DMS153 treated with DMSO at 0.1 percent for 48 hours (cell line): ENCODE data around the gene AOAH.

Experiments
- DNase-seq: peaks from one replicate; lab custom pipeline; 2025; ENCODE audit not compliant: unreplicated experiment; lab: John Stamatoyannopoulos, UW

The AOAH gene

DNA sequence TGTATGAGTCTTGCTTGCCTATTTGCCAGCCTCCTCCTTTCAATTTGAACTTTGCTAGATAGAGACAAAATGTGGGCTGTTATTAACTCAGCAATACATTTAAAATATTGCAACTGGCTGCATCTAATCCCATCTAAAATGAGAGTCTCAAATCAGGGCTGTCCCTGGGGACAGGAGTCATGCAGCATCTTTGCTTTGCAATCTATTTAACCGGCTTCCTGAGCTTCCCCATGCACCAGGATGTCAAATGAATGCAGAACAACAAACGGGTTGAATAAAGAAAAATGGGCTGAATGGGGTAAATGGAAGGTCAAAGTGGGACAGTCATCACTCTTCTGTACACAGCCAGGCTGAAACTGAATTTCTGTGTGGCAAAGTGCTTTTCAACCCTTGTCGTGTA is 89.2 kb downstream of the AOAH start:
- no peak for DNase-seq

DNA sequence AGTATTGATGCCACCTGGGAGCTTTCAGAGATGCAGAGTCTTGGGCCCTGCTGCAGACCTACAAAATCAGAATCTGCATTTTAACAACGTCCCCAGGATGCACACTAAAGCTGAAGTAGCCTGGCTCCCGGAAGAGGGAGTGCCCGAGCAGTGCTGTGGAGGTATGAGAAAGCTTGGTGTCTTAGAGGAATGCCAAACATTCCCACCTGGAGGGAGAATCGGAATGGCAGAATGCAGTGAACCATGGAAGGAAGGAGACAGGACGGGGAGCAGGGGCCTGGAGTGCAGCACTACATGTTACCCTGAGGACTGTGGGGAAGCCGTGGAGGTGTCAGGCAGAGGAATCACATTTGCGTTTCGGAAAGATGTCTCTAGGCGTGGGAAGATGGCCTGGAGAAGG is 90.9 kb downstream of the AOAH start:
- no peak for DNase-seq

DNA sequence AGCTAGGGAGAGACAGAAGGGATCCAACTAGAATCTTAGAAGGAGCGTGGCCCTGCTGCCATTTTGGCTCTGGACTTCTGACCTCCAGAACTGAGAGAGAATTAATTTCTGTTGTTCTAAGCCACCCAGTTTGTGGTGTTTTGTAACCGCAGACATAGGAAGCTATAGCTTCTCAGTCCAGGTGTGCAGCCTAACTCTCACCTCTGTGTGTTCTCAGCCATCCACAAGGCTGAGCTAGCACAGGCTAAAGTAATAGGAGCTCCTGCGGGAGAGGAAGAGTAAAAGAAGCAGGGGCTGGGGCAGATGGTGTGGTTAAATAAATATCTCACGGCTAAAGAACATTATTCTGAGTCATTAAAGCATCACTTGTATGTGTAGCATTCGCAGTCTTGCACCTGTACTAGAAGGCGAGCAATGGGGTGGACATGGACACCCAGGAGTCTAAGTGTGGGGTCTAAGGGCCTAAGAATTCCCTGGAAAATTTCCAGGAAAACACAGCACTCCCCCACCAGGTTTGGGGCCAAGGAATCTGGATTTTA is 94.1 kb downstream of the AOAH start:
- no peak for DNase-seq

DNA sequence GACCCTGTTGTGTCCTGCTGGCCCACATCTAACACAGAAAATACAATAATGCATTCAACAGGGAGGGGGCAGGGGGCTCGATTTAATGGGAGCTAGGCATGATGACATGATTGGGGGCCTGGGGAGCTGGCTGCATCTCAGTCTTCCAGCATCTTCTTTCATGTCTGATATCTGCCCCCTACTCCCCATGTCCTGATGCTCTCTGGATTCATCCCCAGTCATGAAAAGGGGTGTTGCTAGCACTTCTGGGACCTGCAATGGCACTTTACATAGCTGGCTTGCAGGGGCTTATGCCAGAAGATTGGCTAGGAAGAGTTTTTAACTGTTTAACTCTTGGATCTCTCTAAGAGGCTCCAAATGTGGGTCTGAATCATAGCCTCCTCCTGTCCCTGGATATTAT is 94.9 kb downstream of the AOAH start:
- no peak for DNase-seq

DNA sequence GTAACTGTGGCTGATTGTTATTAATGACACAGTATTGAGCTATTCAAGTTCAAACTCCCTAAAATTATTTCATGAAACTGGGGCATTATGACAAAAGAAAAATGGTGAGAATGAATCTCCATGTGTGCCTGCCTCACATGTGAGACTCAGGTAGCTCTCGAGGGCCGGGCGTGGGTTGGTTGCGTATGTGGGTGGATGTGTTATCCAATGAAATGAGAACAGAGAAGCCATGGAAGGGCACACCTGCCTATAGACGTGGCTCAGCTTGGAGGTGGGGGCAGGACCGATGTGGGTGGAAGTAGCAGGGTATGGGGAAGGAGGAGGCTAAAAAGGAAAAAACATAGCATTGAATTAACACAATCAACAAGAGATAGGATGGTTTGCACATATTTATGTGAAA is 96.5 kb downstream of the AOAH start:
- no peak for DNase-seq

DNA sequence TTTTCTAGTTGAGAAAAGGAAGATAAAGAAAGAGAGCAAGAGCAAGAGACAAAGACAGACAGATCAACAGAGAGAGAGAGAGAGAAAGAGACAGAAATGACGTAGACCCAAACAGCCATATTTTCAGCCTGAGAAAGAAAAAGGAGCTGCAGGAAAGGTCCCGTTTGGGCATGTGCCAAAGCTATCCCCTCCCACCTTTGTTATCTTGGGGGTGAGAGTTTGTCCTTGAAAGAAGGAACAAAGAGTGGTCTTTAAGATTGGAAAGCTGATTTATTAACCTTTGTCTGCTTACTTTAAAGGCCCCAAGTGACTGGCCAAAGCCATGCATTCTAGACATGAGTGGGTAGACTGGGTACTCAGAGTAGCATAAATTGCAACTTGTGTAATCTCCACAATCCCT is 98.2 kb downstream of the AOAH start:
- DNase-seq = no peak

DNA sequence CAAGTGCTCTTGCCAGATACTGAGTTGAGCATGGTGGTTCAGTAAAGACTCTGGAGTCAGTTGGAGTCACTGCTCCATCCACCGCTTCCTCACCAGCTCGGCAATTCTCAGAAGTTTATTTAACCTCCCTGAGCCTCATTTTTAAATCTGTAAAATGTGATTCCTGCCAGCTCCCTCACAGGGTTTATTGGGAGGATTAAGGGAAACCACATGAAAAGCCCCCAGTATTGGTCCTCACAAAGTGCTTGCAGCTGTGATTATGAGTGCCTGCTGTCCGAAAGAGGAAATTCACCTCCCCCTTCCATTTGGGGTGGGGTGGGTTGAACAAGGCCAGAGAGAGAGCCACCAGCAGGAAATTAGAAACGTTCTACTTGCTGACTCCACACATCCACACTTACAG is 99.0 kb downstream of the AOAH start:
- DNase-seq = no peak

DNA sequence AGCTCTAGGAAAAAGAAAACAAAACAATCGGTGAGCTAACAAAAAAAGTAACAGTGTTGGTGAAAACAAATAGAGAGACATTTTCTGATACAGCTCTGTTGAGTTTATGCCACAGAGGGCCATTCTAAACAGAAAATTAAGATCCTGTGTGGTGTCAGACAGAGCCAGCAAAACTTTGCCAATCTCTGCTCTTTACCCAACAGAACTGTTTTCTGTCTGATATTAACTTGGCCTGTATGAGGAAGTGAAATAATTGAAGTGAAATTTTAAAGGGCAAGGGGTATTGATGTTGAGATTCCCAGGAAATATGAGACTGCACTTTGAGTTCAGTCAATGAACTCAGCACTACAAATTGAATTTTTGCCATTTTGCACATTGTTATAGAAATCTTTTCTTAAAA is 101.0 kb downstream of the AOAH start:
- no peak for DNase-seq

DNA sequence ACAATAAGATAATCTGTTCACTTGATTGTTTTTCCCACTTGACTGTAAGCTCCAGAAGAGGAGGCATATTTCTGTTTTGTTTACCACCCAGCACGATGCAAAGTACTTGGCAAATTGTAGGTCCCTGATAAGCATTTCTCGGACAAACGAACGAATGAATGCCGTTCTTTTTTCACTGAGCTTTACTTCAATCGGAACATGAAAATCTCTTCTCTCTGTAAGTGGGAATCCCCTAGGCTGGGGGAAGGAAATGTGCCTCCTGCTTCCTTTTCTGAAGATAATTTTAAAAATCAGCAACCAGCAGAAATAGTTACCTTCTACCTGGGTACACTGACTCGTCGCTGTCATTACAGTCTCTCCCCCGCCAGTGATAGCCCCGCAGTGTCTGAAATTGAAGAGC is 102.9 kb downstream of the AOAH start:
- no peak for DNase-seq

DNA sequence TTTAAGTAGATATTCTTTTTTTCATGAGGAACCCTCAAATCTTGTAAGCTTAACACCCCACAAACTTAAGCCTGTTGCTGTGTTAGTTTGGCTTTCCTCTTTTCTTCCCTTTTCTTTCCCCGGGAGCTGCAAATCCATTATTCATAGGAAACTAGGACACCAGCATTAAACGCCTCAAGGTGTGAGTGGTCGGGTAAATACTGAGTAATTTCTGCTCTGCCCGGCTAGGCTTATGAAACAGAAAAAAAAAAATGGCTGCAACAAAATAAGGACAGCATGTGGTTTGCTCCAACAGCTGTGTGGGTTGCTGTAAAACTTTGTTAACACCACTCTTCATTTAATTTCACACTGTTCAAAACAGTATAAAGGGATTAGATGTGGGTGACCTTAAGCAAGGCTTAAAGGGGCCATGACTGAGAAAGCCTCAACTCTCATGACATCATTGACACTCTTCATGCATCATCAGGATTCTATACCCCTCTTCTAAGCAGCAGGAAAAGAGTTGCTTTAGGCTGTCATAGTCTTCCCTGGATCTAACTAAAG is 104.1 kb downstream of the AOAH start:
- no peak for DNase-seq

DNA sequence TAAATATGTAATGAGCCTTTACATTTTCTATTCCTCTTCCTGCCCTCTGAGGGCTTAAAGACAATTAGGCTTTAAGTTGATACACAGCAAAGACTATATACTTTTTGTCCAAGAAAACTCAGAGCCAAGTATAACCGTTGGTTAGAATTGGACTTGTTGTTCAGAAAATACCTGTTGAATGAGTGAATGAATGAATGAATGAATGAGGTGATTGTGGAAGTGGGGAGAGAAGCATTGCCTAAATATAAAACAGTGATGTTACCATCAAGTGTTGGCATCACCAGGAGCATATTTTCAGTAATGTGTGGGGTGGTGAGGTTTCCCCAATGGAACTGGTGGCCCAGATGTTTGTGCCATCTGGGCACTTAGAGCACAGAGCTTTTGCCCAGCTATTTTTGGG is 106.9 kb downstream of the AOAH start:
- no peak for DNase-seq

DNA sequence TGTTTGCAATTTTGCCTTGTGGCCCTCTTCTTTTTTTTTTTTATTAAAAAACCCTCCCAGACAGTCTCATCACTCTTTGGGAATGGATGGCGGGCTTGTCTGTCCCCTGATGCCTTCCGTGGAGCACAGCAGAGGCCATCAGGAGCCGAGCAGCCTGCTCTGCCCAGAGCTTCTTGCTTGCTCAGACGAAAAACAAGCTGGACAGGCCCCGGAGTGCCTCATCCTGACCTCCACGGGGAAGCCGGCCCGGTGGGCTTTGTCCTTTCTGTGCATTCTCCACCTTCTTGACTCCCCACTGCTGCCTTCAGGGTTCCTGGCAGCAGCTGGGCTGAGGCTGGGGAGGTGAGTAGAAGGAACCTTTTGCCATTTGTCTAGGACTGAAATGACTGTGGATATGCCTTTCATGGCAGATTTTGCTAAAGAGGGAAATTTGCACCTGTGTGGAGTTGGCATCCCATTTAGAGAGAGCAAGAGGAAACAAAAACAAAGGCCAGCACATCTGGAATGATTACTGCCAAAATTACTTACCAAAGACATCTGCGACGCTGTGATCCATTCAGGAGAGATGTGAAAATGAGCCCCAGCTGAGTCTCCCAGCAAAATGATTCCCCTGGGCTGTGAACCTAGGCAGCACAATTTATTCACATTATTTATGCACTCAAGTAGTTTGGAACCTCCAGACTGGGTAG is 108.3 kb downstream of the AOAH start:
- DNase-seq = no peak

DNA sequence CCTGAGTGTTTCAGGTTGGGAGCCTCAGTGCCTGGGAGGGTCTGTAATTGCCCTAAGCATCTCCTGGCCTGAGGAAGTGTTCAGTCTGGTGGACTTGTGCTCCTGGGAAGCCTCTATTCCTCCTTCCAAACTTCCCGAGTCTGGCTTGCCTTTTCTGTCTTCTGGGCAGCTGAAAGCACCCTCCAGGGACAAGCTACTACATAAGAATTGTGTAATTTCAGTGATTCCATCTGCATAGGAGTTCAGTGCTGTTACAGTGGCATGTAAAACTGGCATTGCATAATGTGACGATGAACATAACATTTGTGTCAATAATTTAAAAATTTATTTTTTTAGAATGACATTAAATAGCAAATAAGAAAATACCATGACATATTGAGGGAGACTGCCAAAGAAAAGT is 109.3 kb downstream of the AOAH start:
- DNase-seq = no peak

DNA sequence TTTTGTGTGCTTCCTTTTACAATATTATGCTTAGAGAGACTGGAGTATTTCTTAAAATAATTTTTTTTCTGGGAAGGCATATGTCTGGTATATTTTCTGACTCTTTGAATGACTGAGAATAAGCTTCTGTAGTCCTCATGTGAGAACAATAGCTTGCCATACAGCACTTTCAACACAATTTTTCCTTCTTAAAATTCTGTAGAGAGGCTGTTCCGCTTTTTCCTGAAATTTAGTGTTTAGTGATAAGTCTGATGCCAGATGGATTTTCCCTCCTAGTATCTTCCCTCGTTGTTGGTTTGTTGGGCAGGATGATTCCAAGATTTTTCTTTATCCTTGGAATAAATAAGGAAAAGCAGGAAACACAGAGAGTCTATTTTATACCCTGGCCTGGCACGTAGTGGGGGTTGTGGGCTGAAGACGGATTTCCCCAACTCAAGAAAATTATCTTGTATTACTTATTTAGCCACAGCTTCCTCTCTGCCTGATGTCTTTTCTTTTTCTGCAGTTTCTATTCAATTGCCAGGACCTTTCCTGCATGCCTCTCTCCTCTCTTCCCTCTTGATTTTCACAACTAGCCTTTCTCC is 111.2 kb downstream of the AOAH start:
- DNase-seq = no peak

DNA sequence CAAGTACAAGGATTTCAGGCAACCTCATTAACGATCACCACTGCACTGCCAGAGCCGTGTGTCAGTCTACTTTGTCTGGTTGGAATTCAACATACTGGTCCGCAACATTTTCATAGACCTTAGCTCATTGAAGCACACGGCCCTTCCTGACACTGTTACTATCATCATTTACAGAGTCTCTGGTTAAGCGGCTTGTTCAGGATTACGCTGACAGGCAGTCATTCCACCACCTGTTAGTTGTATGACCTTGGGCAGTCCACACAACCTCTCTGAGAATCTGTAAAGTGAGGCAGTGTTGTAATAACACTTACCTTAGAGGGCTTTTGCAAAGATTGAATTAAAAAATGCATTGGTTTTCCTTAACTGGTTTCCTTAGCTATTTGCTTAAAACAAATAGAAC is 112.6 kb downstream of the AOAH start:
- DNase-seq = no peak

DNA sequence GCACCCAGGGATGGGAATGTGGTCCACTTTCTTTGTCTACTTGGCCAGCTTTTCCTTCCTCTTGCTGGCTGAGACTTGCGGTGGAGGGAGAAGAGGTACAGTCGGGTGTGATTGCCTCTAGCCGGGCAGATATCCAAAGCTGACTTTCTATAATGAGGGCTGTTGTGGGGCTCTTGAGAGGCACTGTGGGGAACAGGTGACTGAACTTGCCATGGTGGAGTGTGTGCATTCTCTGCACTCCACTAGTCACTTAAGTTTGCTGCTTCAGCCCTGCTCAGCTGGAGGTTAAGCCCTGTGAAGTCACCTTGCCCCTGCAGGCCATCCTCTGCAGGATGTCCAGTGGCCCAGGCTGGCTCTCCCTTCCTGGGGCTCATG is 116.6 kb downstream of the AOAH start:
- no peak for DNase-seq

DNA sequence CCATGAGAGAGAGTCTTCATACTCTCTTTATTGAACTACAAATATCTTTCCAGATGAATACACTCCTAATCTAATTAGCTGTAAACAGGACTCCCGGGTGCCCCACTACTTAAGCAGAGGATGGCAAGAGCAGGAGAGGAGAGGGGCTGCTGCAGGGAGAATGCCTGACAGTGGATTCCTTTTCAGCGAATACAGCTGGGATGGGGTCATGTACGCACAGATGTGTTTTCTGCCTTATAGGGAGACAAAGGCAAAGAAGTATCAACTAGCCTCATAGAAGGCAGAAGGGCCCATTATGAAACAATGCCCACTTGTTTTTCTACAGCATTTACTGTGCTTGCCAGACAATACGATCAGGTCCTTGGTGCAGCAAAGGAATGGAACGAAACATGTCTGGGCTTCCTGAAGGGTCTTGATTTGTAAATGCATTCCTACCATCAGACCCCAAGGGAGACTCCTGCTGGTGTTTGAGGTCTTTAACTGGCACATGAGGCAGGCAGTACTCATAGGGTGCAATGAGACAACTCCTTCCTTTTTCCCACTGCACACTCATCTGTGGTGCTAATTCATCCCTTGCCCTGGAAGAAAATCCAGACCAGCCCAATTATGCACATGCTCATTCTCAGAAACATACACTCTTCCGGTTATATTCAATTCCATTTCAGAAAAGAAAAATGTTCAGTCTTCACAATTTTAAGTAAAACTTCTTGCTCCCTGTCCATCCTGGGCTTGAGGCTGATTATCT is 117.1 kb downstream of the AOAH start:
- no peak for DNase-seq

DNA sequence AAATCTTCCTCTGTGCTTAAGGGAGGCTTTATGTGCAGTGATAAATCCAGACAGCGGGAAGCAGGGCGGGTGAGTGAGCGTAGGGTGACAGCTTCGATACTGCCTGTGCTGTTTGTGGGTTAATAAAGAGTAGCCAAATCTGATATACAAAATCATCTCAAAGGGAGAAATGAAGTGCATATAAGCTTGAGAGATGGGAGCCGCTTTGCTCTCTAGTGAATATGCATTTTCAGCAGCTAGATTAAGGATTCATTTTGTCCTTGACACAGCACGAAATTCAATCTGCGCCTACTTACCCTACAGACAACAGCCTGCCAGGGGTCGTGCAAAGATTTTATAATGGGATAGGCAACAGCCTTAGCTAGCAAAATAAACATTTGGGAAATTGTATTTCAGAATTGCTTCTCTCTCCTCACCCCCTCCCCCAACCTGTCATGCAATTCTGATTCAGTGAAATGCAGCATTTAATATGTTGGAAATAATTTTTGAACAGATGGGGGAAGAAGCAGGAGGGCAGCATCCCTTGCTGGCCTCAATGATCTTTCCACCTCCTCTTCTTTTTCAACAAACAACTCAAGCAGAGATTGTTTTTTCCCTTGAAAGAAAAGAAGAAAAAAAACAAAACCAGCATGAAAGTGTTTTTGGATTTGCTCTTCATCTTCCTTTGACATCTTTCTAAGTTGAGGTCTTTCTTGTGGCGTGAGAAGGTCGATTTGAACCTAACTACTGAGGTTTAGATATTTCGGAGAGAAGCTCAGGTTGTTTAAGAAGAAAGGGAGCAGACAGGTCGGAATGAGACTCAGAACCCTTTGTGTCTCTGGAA is 117.9 kb downstream of the AOAH start:
- no peak for DNase-seq

DNA sequence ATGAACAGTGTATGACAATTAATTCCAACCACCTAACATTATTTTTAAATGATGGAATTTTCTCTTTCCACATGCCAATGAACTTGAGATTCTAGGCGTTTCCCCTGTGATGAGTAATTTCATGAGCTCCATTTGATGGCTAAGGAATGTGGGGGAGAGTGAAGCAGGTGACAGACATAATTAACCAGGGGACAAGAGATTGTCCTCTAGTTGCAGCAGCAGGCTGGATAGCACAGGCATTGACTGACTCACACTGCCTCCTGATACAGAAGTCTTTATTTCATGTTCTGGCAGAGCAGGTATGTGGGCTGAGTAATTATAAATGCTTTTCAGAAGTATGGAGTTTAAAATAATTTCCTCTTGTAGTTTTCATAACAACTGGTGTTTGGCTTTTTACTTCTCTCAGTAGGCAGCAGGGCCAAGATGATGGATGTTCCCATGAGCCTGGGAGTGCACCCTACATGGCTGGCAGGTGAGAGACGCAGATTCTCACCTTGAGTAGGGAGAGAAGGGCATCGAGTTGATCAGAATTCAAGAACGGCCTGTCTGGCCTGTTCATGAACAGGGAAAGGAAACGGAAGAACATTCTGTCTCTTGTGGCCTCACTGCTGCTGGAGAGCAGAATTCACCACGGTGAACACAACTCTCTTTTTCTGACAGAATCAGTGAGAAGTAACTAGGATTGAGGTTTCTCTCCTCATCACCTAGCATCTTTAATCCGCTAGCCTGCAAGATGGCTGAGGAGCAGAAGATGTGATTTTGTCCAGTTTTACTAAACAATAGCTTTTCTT is 118.8 kb downstream of the AOAH start:
- DNase-seq = no peak

DNA sequence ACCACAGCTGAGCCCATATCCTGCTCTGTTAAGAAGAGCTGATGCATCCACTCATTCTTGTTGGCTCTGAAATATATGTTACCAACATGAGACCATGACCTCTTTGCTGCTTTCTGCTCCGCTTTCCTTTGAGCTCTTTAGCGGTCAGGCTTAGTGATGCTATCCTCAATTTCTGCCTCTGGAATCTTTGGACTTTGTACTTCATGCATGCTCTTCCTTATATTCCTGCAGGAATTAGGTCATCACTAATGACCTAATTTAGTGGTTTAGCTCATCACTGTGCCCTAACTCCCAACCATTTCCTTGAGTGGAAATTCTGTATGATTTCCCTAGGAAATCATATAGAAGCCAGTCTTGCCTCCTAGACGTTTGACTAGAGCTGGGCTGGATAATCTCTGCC is 119.5 kb downstream of the AOAH start:
- no peak for DNase-seq
